ENCODE results near the gene VKORC1. TPM values are rescaled to one million over a fixed set of nuclear protein-coding genes. Genes with fewer than 3 reads are reported as not detected.
A peak's percentile ranks its signal among the peaks of the same experiment; 100 is the strongest.

The VKORC1 gene
- total and polyA plus RNA-seq, 10 donors = 23.5 to 74.2 (median 51.6) TPM

GRCh38 chr16:31128711-31129567 is 34.3 kb upstream of the VKORC1 start:
- WGBS, 5 donors = 35 to 62% (median 52%) methylated on average over 14 of the region's 14 CpGs
- Histone ChIP-seq H3K27me3 (replicated peaks in 1 of 7) (no peaks in the 10 kb centered on the region), H3K27ac (peak overlapping the region; percentile 60 to 99 (median 91)), H3K4me3 (peak overlapping the region in 1 of 8 donors; percentile 55), H3K36me3 (peaks cover 0 to 95% (median 62%) of the 10 kb centered on the region in 6 donors), H3K9me3 (no peaks in the 10 kb centered on the region), H3K4me1 (peaks cover 0 to 60% (median 22%) of the 10 kb centered on the region in 6 donors)
- intact Hi-C loops (cut with DNase I; ENCODE audit: low total_unique reads) = no loop called here
- DNase-seq = peak; percentile 85
- TF ChIP-seq POLR2A (IDR thresholded peaks at IDR 0.05) = no peak
- TF ChIP-seq, protein P1, sequence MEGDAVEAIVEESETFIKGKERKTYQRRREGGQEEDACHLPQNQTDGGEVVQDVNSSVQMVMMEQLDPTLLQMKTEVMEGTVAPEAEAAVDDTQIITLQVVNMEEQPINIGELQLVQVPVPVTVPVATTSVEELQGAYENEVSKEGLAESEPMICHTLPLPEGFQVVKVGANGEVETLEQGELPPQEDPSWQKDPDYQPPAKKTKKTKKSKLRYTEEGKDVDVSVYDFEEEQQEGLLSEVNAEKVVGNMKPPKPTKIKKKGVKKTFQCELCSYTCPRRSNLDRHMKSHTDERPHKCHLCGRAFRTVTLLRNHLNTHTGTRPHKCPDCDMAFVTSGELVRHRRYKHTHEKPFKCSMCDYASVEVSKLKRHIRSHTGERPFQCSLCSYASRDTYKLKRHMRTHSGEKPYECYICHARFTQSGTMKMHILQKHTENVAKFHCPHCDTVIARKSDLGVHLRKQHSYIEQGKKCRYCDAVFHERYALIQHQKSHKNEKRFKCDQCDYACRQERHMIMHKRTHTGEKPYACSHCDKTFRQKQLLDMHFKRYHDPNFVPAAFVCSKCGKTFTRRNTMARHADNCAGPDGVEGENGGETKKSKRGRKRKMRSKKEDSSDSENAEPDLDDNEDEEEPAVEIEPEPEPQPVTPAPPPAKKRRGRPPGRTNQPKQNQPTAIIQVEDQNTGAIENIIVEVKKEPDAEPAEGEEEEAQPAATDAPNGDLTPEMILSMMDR (IDR thresholded peaks at IDR 0.05 in 8 of 11, conservative IDR thresholded peaks at IDR 0.05 in 3 of 11) = peak in 1 of 11 experiments; percentile 12
- peak in 2 of 3 donors; percentile 57 to 80 for TF ChIP-seq POLR2AphosphoS5 (IDR thresholded peaks at IDR 0.05)

DNA sequence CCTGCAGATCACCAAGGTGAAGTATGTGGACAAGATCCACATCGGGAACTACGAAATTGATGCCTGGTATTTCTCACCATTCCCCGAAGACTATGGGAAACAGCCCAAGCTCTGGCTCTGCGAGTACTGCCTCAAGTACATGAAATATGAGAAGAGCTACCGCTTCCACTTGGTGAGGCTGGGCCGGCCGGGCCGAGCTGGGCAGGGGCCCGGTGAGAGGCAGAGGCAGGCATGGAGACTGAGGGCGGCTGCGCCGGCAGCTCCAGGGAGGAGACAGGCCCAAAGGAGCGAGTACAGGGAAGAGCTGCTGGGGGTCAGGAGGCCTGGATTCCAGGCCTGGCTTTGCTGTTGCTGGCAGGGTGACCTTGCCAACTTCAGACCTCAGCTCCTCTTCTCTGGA is 32.6 kb upstream of the VKORC1 start:
- TF ChIP-seq POLR2AphosphoS5 (IDR thresholded peaks at IDR 0.05) = peak in 1 of 3 donors; percentile 46
- TF ChIP-seq POLR2A (IDR thresholded peaks at IDR 0.05) = no peak
- intact Hi-C loops (cut with DNase I; ENCODE audit: low total_unique reads) = no loop called here
- peaks cover 0 to 57% (median 22%) of the 10 kb centered on the region in 6 donors for H3K4me1 ChIP-seq
- H3K27ac ChIP-seq = peak overlapping the region in 7 of 8 donors; percentile 85 to 99 (median 91)
- WGBS, 5 donors = 94 to 98% (median 95%) methylated on average over 13 of the region's 13 CpGs
- no peak for DNase-seq
- no peaks in the 10 kb centered on the region for H3K9me3 ChIP-seq
- no peaks in the 10 kb centered on the region for H3K27me3 ChIP-seq (replicated peaks in 1 of 7)
- peaks cover 2 to 99% (median 72%) of the 10 kb centered on the region in 6 donors for H3K36me3 ChIP-seq
- peak overlapping the region in 1 of 8 donors; percentile 55 for H3K4me3 ChIP-seq

DNA sequence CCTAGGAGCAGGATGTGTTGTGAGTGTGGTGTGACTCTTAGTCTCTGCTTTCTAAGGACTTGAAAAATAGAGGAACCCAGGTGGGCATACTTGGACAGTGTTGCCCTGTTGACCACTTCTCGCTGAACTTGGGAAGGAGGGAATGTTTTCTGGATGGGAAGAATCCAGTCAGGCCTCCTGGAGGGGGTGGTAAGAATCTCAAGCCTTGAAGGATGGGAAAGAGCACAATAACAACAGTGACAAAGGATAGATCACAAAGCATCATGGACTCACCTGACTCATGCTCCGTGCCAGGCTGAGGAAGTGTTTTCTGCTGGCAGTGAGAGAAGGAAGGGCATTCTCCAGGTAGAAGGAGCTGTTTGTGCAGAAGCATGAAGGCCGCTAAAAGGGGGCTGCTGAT is 31.2 kb upstream of the VKORC1 start:
- Histone ChIP-seq H3K4me3 (no peak overlapping the region), H3K27me3 (replicated peaks in 1 of 7) (no peaks in the 10 kb centered on the region), H3K4me1 (peaks cover 0 to 51% (median 22%) of the 10 kb centered on the region in 6 donors), H3K9me3 (no peaks in the 10 kb centered on the region), H3K27ac (peak overlapping the region in 3 of 8 donors; percentile 92 to 99 (median 92)), H3K36me3 (peaks cover 6 to 99% (median 70%) of the 10 kb centered on the region in 6 donors)
- WGBS, 5 donors = 90 to 97% (median 92%) methylated on average over 3 of the region's 3 CpGs
- TF ChIP-seq POLR2A (IDR thresholded peaks at IDR 0.05) (no peak), POLR2AphosphoS5 (IDR thresholded peaks at IDR 0.05) (no peak)
- TF ChIP-seq, protein P1 (IDR thresholded peaks at IDR 0.05 in 8 of 11, conservative IDR thresholded peaks at IDR 0.05 in 3 of 11) = no peak
- intact Hi-C loops (cut with DNase I; ENCODE audit: low total_unique reads) = no loop called here
- DNase-seq = no peak

DNA sequence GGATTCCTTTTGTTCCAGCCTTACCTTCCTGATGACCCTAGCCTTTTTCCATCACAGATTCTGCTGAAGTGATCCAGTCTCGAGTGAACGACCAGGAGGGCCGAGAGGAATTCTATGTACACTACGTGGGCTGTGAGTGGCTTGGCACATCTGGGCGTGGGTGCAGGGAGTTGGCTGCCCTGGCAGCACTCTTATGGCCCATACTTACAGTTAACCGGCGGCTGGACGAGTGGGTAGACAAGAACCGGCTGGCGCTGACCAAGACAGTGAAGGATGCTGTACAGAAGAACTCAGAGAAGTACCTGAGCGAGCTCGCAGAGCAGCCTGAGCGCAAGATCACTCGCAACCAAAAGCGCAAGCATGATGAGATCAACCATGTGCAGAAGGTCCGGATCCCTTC is 25.5 kb upstream of the VKORC1 start:
- Histone ChIP-seq H3K27ac (peak overlapping the region in 5 of 8 donors; percentile 35 to 99 (median 96)), H3K4me1 (peaks cover 15 to 49% (median 29%) of the 10 kb centered on the region in 6 donors), H3K36me3 (peaks cover 6 to 67% (median 49%) of the 10 kb centered on the region in 6 donors), H3K4me3 (no peak overlapping the region), H3K9me3 (no peaks in the 10 kb centered on the region), H3K27me3 (replicated peaks in 1 of 7) (no peaks in the 10 kb centered on the region)
- DNase-seq = no peak
- 90 to 97% (median 96%) methylated on average over 16 of the region's 16 CpGs for WGBS, 5 donors
- intact Hi-C loops (cut with DNase I; ENCODE audit: low total_unique reads) = no loop called here
- no peak for TF ChIP-seq POLR2A (IDR thresholded peaks at IDR 0.05)
